Measurements from ENCODE around the gene STX3.

STX3 gene

GRCh38 chr11:59754494-59754858 is 700 bp upstream of the STX3 start:
- peak overlapping the region; percentile 80 to 90 for H3K4me3 ChIP-seq
- H3K36me3 ChIP-seq = no peaks in the 10 kb centered on the region
- DNase-seq = no peak
- no peak for TF ChIP-seq CTCF (IDR thresholded peaks at IDR 0.05)
- H3K4me1 ChIP-seq = peaks cover 0 to 24% (median 10%) of the 10 kb centered on the region in 4 donors
- intact Hi-C loops (cut with DNase I; ENCODE audit: low total_unique reads) = loop anchor here (2.0 to 10.0 kb wide), 2 partner anchors 48 to 210 kb away; no protein-coding TSS in a partner anchor
- no peaks in the 10 kb centered on the region for H3K27me3 ChIP-seq
- peak overlapping the region; percentile 91 to 94 for H3K27ac ChIP-seq
- no peaks in the 10 kb centered on the region for H3K9me3 ChIP-seq

- peak; percentile 82 to 92 for DNase-seq
- Histone ChIP-seq H3K27ac (peak overlapping the region; percentile 91 to 94), H3K4me1 (peaks cover 0 to 24% (median 10%) of the 10 kb centered on the region in 4 donors), H3K9me3 (no peaks in the 10 kb centered on the region), H3K27me3 (no peaks in the 10 kb centered on the region), H3K4me3 (peak overlapping the region; percentile 80 to 90), H3K36me3 (no peaks in the 10 kb centered on the region)
- TF ChIP-seq CTCF (IDR thresholded peaks at IDR 0.05) = no peak
- intact Hi-C loops (cut with DNase I; ENCODE audit: low total_unique reads) = loop anchor here (2.0 to 10.0 kb wide), 3 partner anchors 47 to 211 kb away; partner anchors contain the start of gene PATL1
Observed at GRCh38 chr11:59755701-59756557, 753 bp downstream of the STX3 start.

GRCh38 chr11:59756558-59756840 is 1.3 kb downstream of the STX3 start:
- no peaks in the 10 kb centered on the region for H3K36me3 ChIP-seq
- peak overlapping the region; percentile 80 to 90 for H3K4me3 ChIP-seq

GRCh38 chr11:59756845-59757244 is 1.7 kb downstream of the STX3 start:
- peak overlapping the region; percentile 80 to 90 for H3K4me3 ChIP-seq
- peaks cover 0 to 24% (median 10%) of the 10 kb centered on the region in 4 donors for H3K4me1 ChIP-seq
- peak overlapping the region; percentile 91 to 94 for H3K27ac ChIP-seq
- no peaks in the 10 kb centered on the region for H3K27me3 ChIP-seq
- peak in 1 of 2 donors; percentile 67 for DNase-seq
- intact Hi-C loops (cut with DNase I; ENCODE audit: low total_unique reads) = loop anchor here (5.0 to 10.0 kb wide), 2 partner anchors 90 to 212 kb away; partner anchors contain the start of gene PATL1
- H3K9me3 ChIP-seq = no peaks in the 10 kb centered on the region
- no peaks in the 10 kb centered on the region for H3K36me3 ChIP-seq
- TF ChIP-seq CTCF (IDR thresholded peaks at IDR 0.05) = no peak

More at GRCh38 chr11:59756558-59756840, 1.3 kb downstream of the STX3 start:
- intact Hi-C loops (cut with DNase I; ENCODE audit: low total_unique reads) = loop anchor here (5.0 to 10.0 kb wide), 2 partner anchors 89 to 212 kb away; partner anchors contain the start of gene PATL1
- Histone ChIP-seq H3K27ac (peak overlapping the region; percentile 91 to 94), H3K9me3 (no peaks in the 10 kb centered on the region), H3K4me1 (peaks cover 0 to 24% (median 10%) of the 10 kb centered on the region in 4 donors), H3K27me3 (no peaks in the 10 kb centered on the region)
- DNase-seq = no peak
- no peak for TF ChIP-seq CTCF (IDR thresholded peaks at IDR 0.05)

- H3K9me3 ChIP-seq = no peaks in the 10 kb centered on the region
- no peak overlapping the region for H3K27ac ChIP-seq
- intact Hi-C loops (cut with DNase I; ENCODE audit: low total_unique reads) = loop anchor here (5.0 to 10.0 kb wide), 2 partner anchors 91 to 214 kb away; partner anchors contain the start of gene PATL1
Observed at GRCh38 chr11:59758401-59759037, 3.3 kb downstream of the STX3 start.

More at GRCh38 chr11:59758401-59759037, 3.3 kb downstream of the STX3 start:
- no peak for TF ChIP-seq CTCF (IDR thresholded peaks at IDR 0.05)
- DNase-seq = no peak
- H3K4me3 ChIP-seq = no peak overlapping the region
- no peaks in the 10 kb centered on the region for H3K27me3 ChIP-seq
- H3K36me3 ChIP-seq = peaks cover 0 to 9% (median 0%) of the 10 kb centered on the region in 3 donors
- H3K4me1 ChIP-seq = peaks cover 0 to 26% (median 10%) of the 10 kb centered on the region in 4 donors

Measured in tibial artery (tissue), 4 donors.